HepG2 (cell line): ENCODE data around the gene MISP3. TPM values are rescaled to one million over a fixed set of nuclear protein-coding genes. Genes with fewer than 3 reads are reported as not detected.

Source experiments
- GATAD2A ChIP-seq: IDR thresholded peaks from 2 replicates; pipeline ENCODE4 v1.6.1; 2016
- GFI1 ChIP-seq: sonication (generic); formaldehyde crosslinking; IDR thresholded peaks from 2 replicates; pipeline ENCODE4 v1.5.0; 2020; ENCODE audit warnings: missing genetic modification reagents, mild to moderate bottlenecking, borderline replicate concordance
- HCFC1 ChIP-seq: fragments of 150-350 bp; IDR thresholded peaks from 2 replicates; pipeline ENCODE4 v1.6.1; 2014; ENCODE audit warnings: low read depth, low read length
- ISL2 ChIP-seq: sonication (generic); formaldehyde crosslinking; IDR thresholded peaks from 2 replicates; pipeline ENCODE4 v1.5.0; 2020; ENCODE audit warnings: missing genetic modification reagents
- POGZ ChIP-seq: sonication (generic); formaldehyde crosslinking; IDR thresholded peaks from 2 replicates; pipeline ENCODE4 v1.4.0; 2020; ENCODE audit warnings: mild to moderate bottlenecking, missing genetic modification reagents
- STAT5B ChIP-seq: sonication (generic); formaldehyde crosslinking; IDR thresholded peaks from 2 replicates; pipeline ENCODE4 v1.4.0; 2020; ENCODE audit warnings: missing genetic modification reagents
- ZFP41 ChIP-seq: sonication (generic); formaldehyde crosslinking; IDR thresholded peaks from 2 replicates; pipeline ENCODE4 v1.4.0; 2020; ENCODE audit warnings: mild to moderate bottlenecking, missing genetic modification reagents, borderline replicate concordance
- ZNF225 ChIP-seq: sonication (generic); formaldehyde crosslinking; IDR thresholded peaks from 2 replicates; pipeline ENCODE4 v1.4.0; 2020; ENCODE audit warnings: mild to moderate bottlenecking, missing genetic modification reagents
- ZNF256 ChIP-seq: sonication (generic); formaldehyde crosslinking; conservative IDR thresholded peaks from 2 replicates; pipeline ENCODE4 v1.4.0; 2020; ENCODE audit warnings: missing genetic modification reagents
- ZNF367 ChIP-seq: sonication (generic); formaldehyde crosslinking; IDR thresholded peaks from 2 replicates; pipeline ENCODE4 v1.4.0; 2020; ENCODE audit warnings: missing genetic modification reagents, borderline replicate concordance
- ZNF546 ChIP-seq: sonication (generic); formaldehyde crosslinking; conservative IDR thresholded peaks from 2 replicates; pipeline ENCODE4 v1.8.1; 2023; ENCODE audit warnings: mild to moderate bottlenecking, missing genetic modification reagents
- ZNF782 ChIP-seq: sonication (generic); formaldehyde crosslinking; IDR thresholded peaks from 2 replicates; pipeline ENCODE4 v1.4.0; 2020; ENCODE audit warnings: missing genetic modification reagents, mild to moderate bottlenecking, borderline replicate concordance
- polyA plus RNA-seq, 8 experiments: library from polyadenylated mRNA; depleted of rRNA in 3 of 8; stranded (reverse) in 7 of 8; unstranded in 1 of 8; fragments of >200 nt; fragmentation: Illumina TruSeq in 4 of 8; extraction: Trizol in 4 of 8; gene quantifications; 2 replicates each; pipeline versions ENCODE4 v1.2.1 to v1.2.3, GENCODE V29; 2011 to 2016; ENCODE audit warnings: low read depth in 4 of 8, missing spikeins in 1 of 8, mixed read lengths in 1 of 8; ENCODE audit not compliant: insufficient read depth in 1 of 8
- total RNA-seq, 5 experiments: library from RNA; depleted of rRNA; stranded (reverse); fragments of >200 nt; fragmentation: Illumina TruSeq; extraction: Trizol; gene quantifications; 2 replicates each; pipeline ENCODE4 v1.2.3, GENCODE V29; 2016; ENCODE audit warnings: low read depth in 1 of 5
- TF ChIP-seq, protein P1 (sequence below): sonication (generic); formaldehyde crosslinking; IDR thresholded peaks from 2 replicates; pipeline ENCODE4 v1.4.0; 2020; ENCODE audit warnings: missing genetic modification reagents
- TF ChIP-seq, protein P2 (sequence below): sonication (generic); formaldehyde crosslinking; IDR thresholded peaks from 2 replicates; pipeline ENCODE4 v1.5.0; 2020; ENCODE audit warnings: missing genetic modification reagents
- TF ChIP-seq, protein P3 (sequence below), 2 experiments: IDR thresholded peaks; 2 replicates each; pipeline ENCODE4 v1.6.1; 2011 to 2012; ENCODE audit warnings: low read length in 2 of 2, borderline replicate concordance in 1 of 2, low read depth in 1 of 2, mild to moderate bottlenecking in 1 of 2, moderate library complexity in 1 of 2
- TF ChIP-seq, protein P4 (sequence below): sonication (generic); formaldehyde crosslinking; IDR thresholded peaks from 2 replicates; pipeline ENCODE4 v1.5.1; 2020; ENCODE audit warnings: mild to moderate bottlenecking, missing genetic modification reagents, borderline replicate concordance
- TF ChIP-seq, protein P5 (sequence below): sonication (generic); formaldehyde crosslinking; IDR thresholded peaks from 2 replicates; pipeline ENCODE4 v1.8.1; 2023; ENCODE audit warnings: missing genetic modification reagents, inconsistent platforms, borderline replicate concordance
- TF ChIP-seq, protein P6 (sequence below): sonication (generic); formaldehyde crosslinking; IDR thresholded peaks from 2 replicates; pipeline ENCODE4 v1.9.0; 2021; ENCODE audit warnings: missing genetic modification reagents, borderline replicate concordance

MISP3 gene
- total and polyA plus RNA-seq, 2 of the 13 experiments (the other 11 are each of a cell fraction or from before 2014, with no cell fraction given): 2.5 to 5.4 TPM

DNA sequence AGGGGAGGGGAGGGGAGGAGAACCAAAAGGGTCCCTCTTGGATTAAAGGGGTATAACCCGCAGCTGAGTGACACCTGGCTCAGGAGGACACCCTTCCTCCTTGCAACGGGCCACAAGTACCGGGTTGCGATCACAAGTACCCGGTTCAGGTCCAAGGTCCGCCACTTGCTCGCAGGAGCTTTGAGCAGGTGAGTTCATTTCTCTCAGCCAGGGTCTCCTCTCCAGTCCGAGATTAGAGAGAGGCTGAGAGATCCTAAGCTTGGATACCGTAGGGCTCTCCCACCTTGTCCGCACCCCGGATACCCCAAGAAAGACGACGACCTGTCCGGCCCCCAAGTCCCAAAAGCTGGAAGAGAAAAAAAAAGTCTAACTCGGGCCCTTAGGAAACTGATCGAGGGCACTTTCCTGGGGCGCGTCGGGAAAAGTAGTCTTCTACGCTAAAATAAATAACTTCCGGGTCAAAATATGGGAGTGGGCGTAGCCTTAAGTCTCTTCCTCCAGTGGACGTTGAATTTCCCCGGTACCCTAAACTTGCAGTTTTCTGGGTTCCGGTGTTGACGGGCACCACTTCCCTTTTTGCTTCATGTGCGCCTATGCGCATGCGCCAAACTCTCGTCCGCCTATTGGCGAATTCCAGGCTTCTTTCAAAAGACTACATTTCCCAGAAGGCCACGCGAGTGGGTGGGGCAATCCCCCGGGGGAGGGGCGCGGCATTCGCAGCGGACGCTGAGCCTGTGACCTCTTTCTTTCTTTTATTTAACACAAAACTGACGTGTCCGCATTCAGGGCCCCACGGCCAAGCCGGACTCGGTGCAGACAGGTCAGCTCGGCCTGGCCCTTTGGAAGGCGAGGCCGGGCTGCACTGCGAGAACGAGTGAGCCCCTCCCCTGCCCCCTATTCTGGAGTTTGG lies 8.6 kb downstream of the MISP3 start (continued):
- TF ChIP-seq, protein P1, sequence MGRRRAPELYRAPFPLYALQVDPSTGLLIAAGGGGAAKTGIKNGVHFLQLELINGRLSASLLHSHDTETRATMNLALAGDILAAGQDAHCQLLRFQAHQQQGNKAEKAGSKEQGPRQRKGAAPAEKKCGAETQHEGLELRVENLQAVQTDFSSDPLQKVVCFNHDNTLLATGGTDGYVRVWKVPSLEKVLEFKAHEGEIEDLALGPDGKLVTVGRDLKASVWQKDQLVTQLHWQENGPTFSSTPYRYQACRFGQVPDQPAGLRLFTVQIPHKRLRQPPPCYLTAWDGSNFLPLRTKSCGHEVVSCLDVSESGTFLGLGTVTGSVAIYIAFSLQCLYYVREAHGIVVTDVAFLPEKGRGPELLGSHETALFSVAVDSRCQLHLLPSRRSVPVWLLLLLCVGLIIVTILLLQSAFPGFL: no peak
- TF ChIP-seq GFI1 (CRISPR knock-in tag) (0 out of 2 replicates have a peak, but pooled peaks have one; percentile 60), STAT5B (no peak), ZNF225 (CRISPR knock-in tag) (no peak), GATAD2A (no peak), ZNF546 (no peak), ISL2 (0 out of 2 replicates have a peak, but pooled peaks have one; percentile 54), ZNF367 (no peak), ZNF256 (no peak), HCFC1 (peak; percentile 91), ZNF782 (CRISPR knock-in tag) (0 out of 2 replicates have a peak, but pooled peaks have one; percentile 18), POGZ (CRISPR knock-in tag) (no peak), ZFP41 (CRISPR knock-in tag) (no peak)
- TF ChIP-seq, protein P2, sequence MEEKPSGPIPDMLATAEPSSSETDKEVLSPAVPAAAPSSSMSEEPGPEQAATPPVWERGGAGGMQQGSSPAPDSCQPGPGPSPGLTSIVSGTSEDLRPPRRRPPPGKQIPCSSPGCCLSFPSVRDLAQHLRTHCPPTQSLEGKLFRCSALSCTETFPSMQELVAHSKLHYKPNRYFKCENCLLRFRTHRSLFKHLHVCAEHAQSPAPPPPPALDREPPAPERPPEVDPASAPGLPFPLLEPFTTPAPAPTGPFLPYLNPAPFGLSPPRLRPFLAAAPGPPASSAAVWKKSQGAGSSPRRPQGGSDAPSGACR (CRISPR knock-in tag): no peak
- TF ChIP-seq, protein P3, sequence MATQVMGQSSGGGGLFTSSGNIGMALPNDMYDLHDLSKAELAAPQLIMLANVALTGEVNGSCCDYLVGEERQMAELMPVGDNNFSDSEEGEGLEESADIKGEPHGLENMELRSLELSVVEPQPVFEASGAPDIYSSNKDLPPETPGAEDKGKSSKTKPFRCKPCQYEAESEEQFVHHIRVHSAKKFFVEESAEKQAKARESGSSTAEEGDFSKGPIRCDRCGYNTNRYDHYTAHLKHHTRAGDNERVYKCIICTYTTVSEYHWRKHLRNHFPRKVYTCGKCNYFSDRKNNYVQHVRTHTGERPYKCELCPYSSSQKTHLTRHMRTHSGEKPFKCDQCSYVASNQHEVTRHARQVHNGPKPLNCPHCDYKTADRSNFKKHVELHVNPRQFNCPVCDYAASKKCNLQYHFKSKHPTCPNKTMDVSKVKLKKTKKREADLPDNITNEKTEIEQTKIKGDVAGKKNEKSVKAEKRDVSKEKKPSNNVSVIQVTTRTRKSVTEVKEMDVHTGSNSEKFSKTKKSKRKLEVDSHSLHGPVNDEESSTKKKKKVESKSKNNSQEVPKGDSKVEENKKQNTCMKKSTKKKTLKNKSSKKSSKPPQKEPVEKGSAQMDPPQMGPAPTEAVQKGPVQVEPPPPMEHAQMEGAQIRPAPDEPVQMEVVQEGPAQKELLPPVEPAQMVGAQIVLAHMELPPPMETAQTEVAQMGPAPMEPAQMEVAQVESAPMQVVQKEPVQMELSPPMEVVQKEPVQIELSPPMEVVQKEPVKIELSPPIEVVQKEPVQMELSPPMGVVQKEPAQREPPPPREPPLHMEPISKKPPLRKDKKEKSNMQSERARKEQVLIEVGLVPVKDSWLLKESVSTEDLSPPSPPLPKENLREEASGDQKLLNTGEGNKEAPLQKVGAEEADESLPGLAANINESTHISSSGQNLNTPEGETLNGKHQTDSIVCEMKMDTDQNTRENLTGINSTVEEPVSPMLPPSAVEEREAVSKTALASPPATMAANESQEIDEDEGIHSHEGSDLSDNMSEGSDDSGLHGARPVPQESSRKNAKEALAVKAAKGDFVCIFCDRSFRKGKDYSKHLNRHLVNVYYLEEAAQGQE (IDR thresholded peaks at IDR 0.05; ENCODE audit: borderline replicate concordance in 1 of 2, low read depth in 1 of 2, low read length in 2 of 2): no peak
- TF ChIP-seq, protein P4, sequence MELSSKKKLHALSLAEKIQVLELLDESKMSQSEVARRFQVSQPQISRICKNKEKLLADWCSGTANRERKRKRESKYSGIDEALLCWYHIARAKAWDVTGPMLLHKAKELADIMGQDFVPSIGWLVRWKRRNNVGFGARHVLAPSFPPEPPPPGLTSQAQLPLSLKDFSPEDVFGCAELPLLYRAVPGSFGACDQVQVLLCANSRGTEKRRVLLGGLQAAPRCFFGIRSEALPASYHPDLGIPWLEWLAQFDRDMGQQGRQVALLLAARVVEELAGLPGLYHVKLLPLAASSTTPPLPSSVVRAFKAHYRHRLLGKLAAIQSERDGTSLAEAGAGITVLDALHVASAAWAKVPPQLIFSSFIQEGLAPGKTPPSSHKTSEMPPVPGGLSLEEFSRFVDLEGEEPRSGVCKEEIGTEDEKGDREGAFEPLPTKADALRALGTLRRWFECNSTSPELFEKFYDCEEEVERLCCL (CRISPR knock-in tag): no peak
- TF ChIP-seq, protein P5, sequence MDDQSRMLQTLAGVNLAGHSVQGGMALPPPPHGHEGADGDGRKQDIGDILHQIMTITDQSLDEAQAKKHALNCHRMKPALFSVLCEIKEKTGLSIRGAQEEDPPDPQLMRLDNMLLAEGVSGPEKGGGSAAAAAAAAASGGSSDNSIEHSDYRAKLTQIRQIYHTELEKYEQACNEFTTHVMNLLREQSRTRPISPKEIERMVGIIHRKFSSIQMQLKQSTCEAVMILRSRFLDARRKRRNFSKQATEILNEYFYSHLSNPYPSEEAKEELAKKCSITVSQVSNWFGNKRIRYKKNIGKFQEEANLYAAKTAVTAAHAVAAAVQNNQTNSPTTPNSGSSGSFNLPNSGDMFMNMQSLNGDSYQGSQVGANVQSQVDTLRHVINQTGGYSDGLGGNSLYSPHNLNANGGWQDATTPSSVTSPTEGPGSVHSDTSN (CRISPR knock-in tag): no peak
- TF ChIP-seq, protein P6, sequence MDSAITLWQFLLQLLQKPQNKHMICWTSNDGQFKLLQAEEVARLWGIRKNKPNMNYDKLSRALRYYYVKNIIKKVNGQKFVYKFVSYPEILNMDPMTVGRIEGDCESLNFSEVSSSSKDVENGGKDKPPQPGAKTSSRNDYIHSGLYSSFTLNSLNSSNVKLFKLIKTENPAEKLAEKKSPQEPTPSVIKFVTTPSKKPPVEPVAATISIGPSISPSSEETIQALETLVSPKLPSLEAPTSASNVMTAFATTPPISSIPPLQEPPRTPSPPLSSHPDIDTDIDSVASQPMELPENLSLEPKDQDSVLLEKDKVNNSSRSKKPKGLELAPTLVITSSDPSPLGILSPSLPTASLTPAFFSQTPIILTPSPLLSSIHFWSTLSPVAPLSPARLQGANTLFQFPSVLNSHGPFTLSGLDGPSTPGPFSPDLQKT (CRISPR knock-in tag): no peak
